H1 (cell line): ENCODE measurements around the gene DHRS4.
"Not testable (repeated sequence)": the region's sequence is repeated elsewhere in the genome, so short reads cannot be mapped to it uniquely, and the experiment has no call there.

ENCODE experiments used
- EP300 ChIP-seq, 2 experiments: IDR thresholded peaks; 1 replicate in 1 of 2; 2 replicates in 1 of 2; pipeline ENCODE4 v1.6.1; 2011 to 2012; ENCODE audit warnings: low read depth in 2 of 2, low read length in 2 of 2, mild to moderate bottlenecking in 2 of 2, borderline replicate concordance in 1 of 2, inconsistent platforms in 1 of 2, moderate library complexity in 1 of 2
- EZH2 ChIP-seq: fragments of 200-600 bp; sonication (generic); IDR thresholded peaks from 2 replicates; pipeline ENCODE4 v1.7.1; 2012; ENCODE audit warnings: low read depth, mild to moderate bottlenecking, moderate library complexity, low read length, inconsistent platforms; ENCODE audit not compliant: severe bottlenecking
- GTF2F1 ChIP-seq: IDR thresholded peaks from 2 replicates; pipeline ENCODE4 v1.6.1; 2012; ENCODE audit warnings: low read depth, low read length, improper control_type of control experiment, borderline replicate concordance
- JUND ChIP-seq: IDR thresholded peaks from 2 replicates; pipeline ENCODE4 v1.6.1; 2011; ENCODE audit warnings: mild to moderate bottlenecking, improper control_type of control experiment, low read length
- POLR2A ChIP-seq, 2 experiments: IDR thresholded peaks; 1 replicate in 1 of 2; 2 replicates in 1 of 2; pipeline ENCODE4 v1.6.1; 2011; ENCODE audit warnings: low read depth in 2 of 2, low read length in 2 of 2, mild to moderate bottlenecking in 2 of 2; ENCODE audit errors: control extremely low read depth in 1 of 2
- POLR2AphosphoS5 ChIP-seq: IDR thresholded peaks from 2 replicates; pipeline ENCODE4 v1.6.1; 2011; ENCODE audit warnings: low read depth, low read length
- SP1 ChIP-seq: IDR thresholded peaks from 2 replicates; pipeline ENCODE4 v1.6.1; 2011; ENCODE audit warnings: low read depth, low read length
- SRF ChIP-seq: IDR thresholded peaks from 2 replicates; pipeline ENCODE4 v1.6.1; 2011; ENCODE audit warnings: mild to moderate bottlenecking, low read depth, low read length, moderate library complexity
- TAF1 ChIP-seq: IDR thresholded peaks from 2 replicates; pipeline ENCODE4 v1.6.1; 2011; ENCODE audit warnings: mild to moderate bottlenecking, low read depth, low read length
- TCF12 ChIP-seq: IDR thresholded peaks from 2 replicates; pipeline ENCODE4 v1.6.1; 2011; ENCODE audit warnings: low read depth, mild to moderate bottlenecking, low read length
- TF ChIP-seq, protein P1 (sequence below): IDR thresholded peaks from 2 replicates; pipeline ENCODE4 v1.6.1; 2011; ENCODE audit warnings: low read length, improper control_type of control experiment
- TF ChIP-seq, protein P2 (sequence below), 3 experiments: IDR thresholded peaks; 1 replicate in 2 of 3; 2 replicates in 1 of 3; pipeline versions ENCODE4 v1.5.1 to v1.6.1; 2011; ENCODE audit warnings: low read length in 3 of 3, mild to moderate bottlenecking in 3 of 3, inconsistent platforms in 2 of 3, low read depth in 1 of 3, moderate library complexity in 1 of 3; ENCODE audit not compliant: insufficient read depth in 1 of 3; ENCODE audit errors: control extremely low read depth in 1 of 3
- TF ChIP-seq, protein P3 (sequence below): IDR thresholded peaks from 2 replicates; pipeline ENCODE4 v1.6.1; 2012; ENCODE audit warnings: inconsistent platforms

DNA sequence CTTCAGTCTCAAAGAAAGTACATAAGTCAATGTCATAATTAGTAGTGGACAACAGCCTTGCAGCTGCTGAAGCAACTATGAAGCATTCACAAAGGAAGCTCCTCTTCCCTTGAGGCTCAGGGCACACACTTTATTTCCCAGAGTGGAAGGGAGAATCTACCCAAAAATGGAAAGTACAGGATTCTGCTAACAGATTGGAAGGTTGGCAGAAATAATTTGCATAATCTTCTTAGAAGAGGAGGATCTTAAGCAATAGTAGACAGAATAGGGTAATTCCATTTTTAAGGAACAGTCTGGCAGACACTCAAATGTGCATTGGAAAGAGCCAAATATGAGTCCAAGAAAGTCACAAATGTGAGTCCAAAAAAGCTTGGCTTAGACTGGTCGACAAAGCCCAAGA is 37.4 kb downstream of the DHRS4 start:
- not testable (repeated sequence) for TF ChIP-seq EZH2; JUND; GTF2F1; POLR2A (IDR thresholded peaks at IDR 0.05; ENCODE audit: control extremely low read depth in 1 of 2, low read depth in 2 of 2, low read length in 2 of 2); TCF12; TAF1; SP1; POLR2AphosphoS5; EP300 (IDR thresholded peaks at IDR 0.05; ENCODE audit: borderline replicate concordance in 1 of 2, low read depth in 2 of 2, low read length in 2 of 2); SRF
- TF ChIP-seq, protein P1, sequence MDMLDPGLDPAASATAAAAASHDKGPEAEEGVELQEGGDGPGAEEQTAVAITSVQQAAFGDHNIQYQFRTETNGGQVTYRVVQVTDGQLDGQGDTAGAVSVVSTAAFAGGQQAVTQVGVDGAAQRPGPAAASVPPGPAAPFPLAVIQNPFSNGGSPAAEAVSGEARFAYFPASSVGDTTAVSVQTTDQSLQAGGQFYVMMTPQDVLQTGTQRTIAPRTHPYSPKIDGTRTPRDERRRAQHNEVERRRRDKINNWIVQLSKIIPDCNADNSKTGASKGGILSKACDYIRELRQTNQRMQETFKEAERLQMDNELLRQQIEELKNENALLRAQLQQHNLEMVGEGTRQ: not testable (repeated sequence)
- TF ChIP-seq, protein P2, sequence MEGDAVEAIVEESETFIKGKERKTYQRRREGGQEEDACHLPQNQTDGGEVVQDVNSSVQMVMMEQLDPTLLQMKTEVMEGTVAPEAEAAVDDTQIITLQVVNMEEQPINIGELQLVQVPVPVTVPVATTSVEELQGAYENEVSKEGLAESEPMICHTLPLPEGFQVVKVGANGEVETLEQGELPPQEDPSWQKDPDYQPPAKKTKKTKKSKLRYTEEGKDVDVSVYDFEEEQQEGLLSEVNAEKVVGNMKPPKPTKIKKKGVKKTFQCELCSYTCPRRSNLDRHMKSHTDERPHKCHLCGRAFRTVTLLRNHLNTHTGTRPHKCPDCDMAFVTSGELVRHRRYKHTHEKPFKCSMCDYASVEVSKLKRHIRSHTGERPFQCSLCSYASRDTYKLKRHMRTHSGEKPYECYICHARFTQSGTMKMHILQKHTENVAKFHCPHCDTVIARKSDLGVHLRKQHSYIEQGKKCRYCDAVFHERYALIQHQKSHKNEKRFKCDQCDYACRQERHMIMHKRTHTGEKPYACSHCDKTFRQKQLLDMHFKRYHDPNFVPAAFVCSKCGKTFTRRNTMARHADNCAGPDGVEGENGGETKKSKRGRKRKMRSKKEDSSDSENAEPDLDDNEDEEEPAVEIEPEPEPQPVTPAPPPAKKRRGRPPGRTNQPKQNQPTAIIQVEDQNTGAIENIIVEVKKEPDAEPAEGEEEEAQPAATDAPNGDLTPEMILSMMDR (IDR thresholded peaks at IDR 0.05; ENCODE audit: control extremely low read depth in 1 of 3, insufficient read depth in 1 of 3, low read depth in 1 of 3, low read length in 3 of 3): not testable (repeated sequence)
- TF ChIP-seq, protein P3, sequence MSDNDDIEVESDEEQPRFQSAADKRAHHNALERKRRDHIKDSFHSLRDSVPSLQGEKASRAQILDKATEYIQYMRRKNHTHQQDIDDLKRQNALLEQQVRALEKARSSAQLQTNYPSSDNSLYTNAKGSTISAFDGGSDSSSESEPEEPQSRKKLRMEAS: not testable (repeated sequence)
